ENCODE results near the gene IGSF21.

GRCh38 chr1:18201997-18202719 lies 94.6 kb downstream of the IGSF21 start:
- TF ChIP-seq CTCF (optimal IDR thresholded peaks at IDR 0.05 in 1 of 3, IDR thresholded peaks at IDR 0.05 in 1 of 3, conservative IDR thresholded peaks at IDR 0.05 in 1 of 3; ENCODE audit: extremely low read depth in 1 of 3, insufficient read depth in 2 of 3, low read length in 3 of 3) = no peak
- no peak for TF ChIP-seq EZH2 (IDR thresholded peaks at IDR 0.05; ENCODE audit: low read length)

All from keratinocyte (primary cell).